Hepatocyte (in vitro differentiated cells): ENCODE measurements around the gene TMEM259. TPM values are rescaled to one million over a fixed set of nuclear protein-coding genes. Genes with fewer than 3 reads are reported as not detected.

Source experiments
- DNase-seq: peaks from one replicate; pipeline ENCODE4 v3.0.0-alpha.2; 2016; ENCODE audit warnings: low spot score
- H2AFZ ChIP-seq: fragments of 200-600 bp; sonication (generic); 2 replicates; pipeline ENCODE4 v1.6.0; 2016; ENCODE audit warnings: antibody characterized with exemption, mild to moderate bottlenecking
- H3K27ac ChIP-seq: fragments of 200-600 bp; sonication (generic); 2 replicates; pipeline ENCODE4 v1.5.1; 2016; ENCODE audit warnings: mild to moderate bottlenecking
- H3K27me3 ChIP-seq: fragments of 200-600 bp; sonication (generic); 2 replicates; pipeline ENCODE4 v1.6.1; 2016
- H3K36me3 ChIP-seq: fragments of 200-600 bp; sonication (generic); replicated peaks from 2 replicates; pipeline ENCODE4 v1.5.1; 2016; ENCODE audit warnings: low read depth; ENCODE audit not compliant: insufficient read depth
- H3K4me1 ChIP-seq: fragments of 200-600 bp; sonication (generic); 2 replicates; pipeline ENCODE4 v1.5.1; 2016; ENCODE audit warnings: mild to moderate bottlenecking, moderate library complexity; ENCODE audit not compliant: insufficient read depth
- H3K4me2 ChIP-seq: fragments of 200-600 bp; sonication (generic); 2 replicates; pipeline ENCODE4 v1.6.0; 2016
- H3K4me3 ChIP-seq: fragments of 200-600 bp; sonication (generic); 2 replicates; pipeline ENCODE4 v1.5.1; 2016; ENCODE audit warnings: mild to moderate bottlenecking
- H3K79me2 ChIP-seq: fragments of 200-600 bp; sonication (generic); 2 replicates; pipeline ENCODE4 v1.6.0; 2017; ENCODE audit warnings: mild to moderate bottlenecking
- H3K9me2 ChIP-seq: fragments of 200-600 bp; sonication (generic); replicated peaks from 2 replicates; pipeline ENCODE4 v1.6.0; 2017; ENCODE audit warnings: mild to moderate bottlenecking; ENCODE audit not compliant: insufficient read depth
- H3K9me3 ChIP-seq: fragments of 200-600 bp; sonication (generic); 2 replicates; pipeline ENCODE4 v1.5.1; 2016; ENCODE audit warnings: low read depth, mild to moderate bottlenecking
- H4K20me1 ChIP-seq: fragments of 200-600 bp; sonication (generic); 2 replicates; pipeline ENCODE4 v1.6.0; 2016; ENCODE audit warnings: mild to moderate bottlenecking; ENCODE audit not compliant: insufficient read depth, poor library complexity, severe bottlenecking
- CTCF ChIP-seq: fragments of 200-600 bp; sonication (generic); IDR thresholded peaks from 2 replicates; pipeline ENCODE4 v1.5.1; 2016; ENCODE audit warnings: antibody characterized with exemption, mild to moderate bottlenecking; ENCODE audit not compliant: poor library complexity
- EZH2 ChIP-seq: fragments of 200-600 bp; sonication (generic); IDR thresholded peaks from 2 replicates; pipeline ENCODE4 v1.6.1; 2016; ENCODE audit warnings: antibody characterized with exemption, mild to moderate bottlenecking, borderline replicate concordance
- EZH2phosphoT487 ChIP-seq: fragments of 200-600 bp; sonication (generic); IDR thresholded peaks from one replicate; pipeline ENCODE4 v1.6.1; 2018; ENCODE audit warnings: antibody characterized with exemption, mild to moderate bottlenecking, low read depth, moderate library complexity; ENCODE audit not compliant: unreplicated experiment, severe bottlenecking
- WGBS: methylation state at CpG from one replicate; pipeline ENCODE4 v1.1.6; 2016; ENCODE audit warnings: low lambda C conversion rate; ENCODE audit errors: missing lambda C conversion rate; 5-methylcytosine and 5-hydroxymethylcytosine counted together
- polyA plus RNA-seq: library from polyadenylated mRNA; unstranded; fragments of >200 nt; fragmentation: Nextera tagmentation; extraction: Ambion mirVana; gene quantifications from 2 replicates; pipeline ENCODE4 v1.2.1, GENCODE V29; 2016
- total RNA-seq: library from RNA; depleted of rRNA; stranded (reverse); fragments of >200 nt; gene quantifications from 2 replicates; pipeline ENCODE4 v1.2.3, GENCODE V29; 2014

The TMEM259 gene
- total and polyA plus RNA-seq, 2 experiments from 2014 or later: 169 to 311 TPM

GRCh38 chr19:970695-971094 is 50.2 kb downstream of the TMEM259 start:
- Histone ChIP-seq H3K9me3 (no peaks in the 10 kb centered on the region), H3K27ac (no peak overlapping the region), H2AFZ (no peak overlapping the region), H3K4me1 (no peaks in the 10 kb centered on the region), H3K27me3 (no peaks in the 10 kb centered on the region), H3K79me2 (peaks cover 32% of the 10 kb centered on the region), H3K4me3 (no peak overlapping the region), H3K9me2 (no peaks in the 10 kb centered on the region), H3K36me3 (peaks cover 6% of the 10 kb centered on the region), H3K4me2 (no peak overlapping the region), H4K20me1 (no peaks in the 10 kb centered on the region)
- peak; percentile 45 for DNase-seq
- TF ChIP-seq CTCF: peak; percentile 54
- TF ChIP-seq EZH2phosphoT487: no peak
- whole genome bisulfite sequencing: 97% methylated on average over 14 of the region's 14 CpGs

- H4K20me1 ChIP-seq: peaks cover 7% of the 10 kb centered on the region
- no peak overlapping the region for H3K4me2 ChIP-seq
- no peaks in the 10 kb centered on the region for H3K9me2 ChIP-seq
- no peak overlapping the region for H3K27ac ChIP-seq
- H2AFZ ChIP-seq: no peak overlapping the region
- no peak for DNase-seq
- H3K4me3 ChIP-seq: no peak overlapping the region
- TF ChIP-seq EZH2 (no peak), CTCF (no peak), EZH2phosphoT487 (no peak)
- peaks cover 52% of the 10 kb centered on the region for H3K79me2 ChIP-seq
- peaks cover 7% of the 10 kb centered on the region for H3K36me3 ChIP-seq
- H3K27me3 ChIP-seq: no peaks in the 10 kb centered on the region
- 93% methylated on average over 17 of the region's 17 CpGs for WGBS
- H3K4me1 ChIP-seq: peaks cover 12% of the 10 kb centered on the region
- H3K9me3 ChIP-seq: no peaks in the 10 kb centered on the region
Measured at GRCh38 chr19:966485-967088, 54.3 kb downstream of the TMEM259 start.

GRCh38 chr19:964761-965694 is 55.9 kb downstream of the TMEM259 start:
- WGBS: 98% methylated on average over 19 of the region's 19 CpGs
- no peak for TF ChIP-seq EZH2
- no peak for TF ChIP-seq CTCF
- TF ChIP-seq EZH2phosphoT487: no peak
- Histone ChIP-seq H2AFZ (no peak overlapping the region), H3K36me3 (peaks cover 4% of the 10 kb centered on the region), H3K4me2 (no peak overlapping the region), H3K79me2 (peaks cover 60% of the 10 kb centered on the region), H3K4me3 (no peak overlapping the region), H3K27me3 (no peaks in the 10 kb centered on the region), H4K20me1 (peaks cover 7% of the 10 kb centered on the region), H3K9me3 (no peaks in the 10 kb centered on the region), H3K27ac (no peak overlapping the region), H3K9me2 (no peaks in the 10 kb centered on the region), H3K4me1 (peaks cover 25% of the 10 kb centered on the region)
- DNase-seq: peak; percentile 14
